Neural cell (in vitro differentiated cells): ENCODE data around the gene HS6ST2.
A peak's percentile ranks its signal among the peaks of the same experiment; 100 is the strongest.

Experiments
- CTCF ChIP-seq: fragments of 450-650 bp; IDR thresholded peaks from 2 replicates; pipeline ENCODE4 v1.5.1; 2014; ENCODE audit warnings: antibody characterized with exemption, mild to moderate bottlenecking, moderate library complexity; ENCODE audit not compliant: poor library complexity, severe bottlenecking
- EZH2 ChIP-seq: fragments of 200-600, 300-800 bp; shearing (Covaris generic), sonication (generic); IDR thresholded peaks from 2 replicates; pipeline ENCODE4 v1.6.1; 2014; ENCODE audit warnings: antibody characterized with exemption, low read length, borderline replicate concordance, mild to moderate bottlenecking; ENCODE audit not compliant: insufficient read depth, poor library complexity, severe bottlenecking
- MXI1 ChIP-seq: fragments of 450-650 bp; conservative IDR thresholded peaks from 2 replicates; pipeline ENCODE4 v1.6.1; 2014; ENCODE audit warnings: antibody characterized with exemption, mild to moderate bottlenecking; ENCODE audit not compliant: poor library complexity, severe bottlenecking
- RAD21 ChIP-seq: fragments of 450-650 bp; conservative IDR thresholded peaks from 2 replicates; pipeline ENCODE4 v1.6.1; 2014; ENCODE audit warnings: antibody characterized with exemption, mild to moderate bottlenecking, moderate library complexity

GRCh38 chrX:132716006-132716405 is 242.4 kb downstream of the HS6ST2 start:
- no peak for TF ChIP-seq CTCF
- TF ChIP-seq MXI1, result no peak
- peak; percentile 46 for TF ChIP-seq RAD21
- no peak for TF ChIP-seq EZH2
